OCI-LY3 (cell line): ENCODE results near the gene FBXO48.

Experiments used
- H2AFZ ChIP-seq: fragments of 200-600, 300-600 bp; shearing (Covaris generic); 2 replicates; pipeline ENCODE4 v1.6.0; 2014; ENCODE audit warnings: antibody characterized with exemption, low read depth, low read length
- H3K27ac ChIP-seq: fragments of 200-600, 300-600 bp; sonication (generic); 2 replicates; pipeline ENCODE4 v1.5.1; 2014; ENCODE audit warnings: mild to moderate bottlenecking, low read length, moderate library complexity, mixed read lengths
- H3K27me3 ChIP-seq: fragments of 200-600, 300-600 bp; sonication (generic); 2 replicates; pipeline ENCODE4 v1.6.1; 2014; ENCODE audit warnings: low read depth, low read length, mixed read lengths
- H3K36me3 ChIP-seq: fragments of 200-600, 300-600 bp; sonication (generic); replicated peaks from 2 replicates; pipeline ENCODE3; 2014; ENCODE audit warnings: low read depth, low read length, mixed read lengths
- H3K4me1 ChIP-seq: fragments of 300-600, 200-600 bp; sonication (generic); 2 replicates; pipeline ENCODE4 v1.6.1; 2014; ENCODE audit warnings: low read length, mixed read lengths
- H3K4me2 ChIP-seq: fragments of 200-600, 300-600 bp; sonication (generic); 2 replicates; pipeline ENCODE4 v1.6.1; 2014; ENCODE audit warnings: low read length, mixed read lengths
- H3K4me3 ChIP-seq: fragments of 300-600, 200-600 bp; sonication (generic); 2 replicates; pipeline ENCODE4 v1.5.1; 2014; ENCODE audit warnings: antibody characterized with exemption, mild to moderate bottlenecking, low read length, moderate library complexity
- H3K79me2 ChIP-seq: fragments of 300-600, 200-600 bp; shearing (Covaris generic); 2 replicates; pipeline ENCODE4 v1.6.1; 2014; ENCODE audit warnings: mild to moderate bottlenecking, low read length, mixed read lengths
- H3K9ac ChIP-seq: fragments of 300-600, 200-600 bp; shearing (Covaris generic); 2 replicates; pipeline ENCODE4 v1.6.0; 2014; ENCODE audit warnings: mild to moderate bottlenecking, low read length, moderate library complexity
- H3K9me3 ChIP-seq: fragments of 200-600, 300-600 bp; shearing (Covaris generic); 2 replicates; pipeline ENCODE4 v1.6.1; 2014; ENCODE audit warnings: low read length, mixed read lengths; ENCODE audit not compliant: insufficient read depth
- H4K20me1 ChIP-seq: fragments of 200-600, 300-600 bp; sonication (generic); 2 replicates; pipeline ENCODE4 v1.6.1; 2016; ENCODE audit warnings: low read length, mixed read lengths; ENCODE audit not compliant: insufficient read depth
- CTCF ChIP-seq: fragments of 200-600, 300-600 bp; sonication (generic); IDR thresholded peaks from 2 replicates; pipeline ENCODE4 v1.5.1; 2014; ENCODE audit warnings: antibody characterized with exemption, low read length, low read depth
- EZH2phosphoT487 ChIP-seq: fragments of 200-600 bp; shearing (Covaris generic); IDR thresholded peaks from 2 replicates; pipeline ENCODE4 v1.6.1; 2018; ENCODE audit warnings: antibody characterized with exemption, mixed run types, low read depth

FBXO48 gene

GRCh38 chr2:68475110-68475509 lies 8.0 kb upstream of the FBXO48 start:
- TF ChIP-seq EZH2phosphoT487, result no peak
- TF ChIP-seq CTCF, result no peak
- Histone ChIP-seq H3K9ac (no peak overlapping the region), H3K4me1 (no peaks in the 10 kb centered on the region), H2AFZ (no peak overlapping the region), H3K4me2 (no peak overlapping the region), H3K27me3 (no peaks in the 10 kb centered on the region), H3K4me3 (no peak overlapping the region), H3K79me2 (peaks cover 35% of the 10 kb centered on the region), H3K27ac (no peak overlapping the region), H3K36me3 (peaks cover 6% of the 10 kb centered on the region), H4K20me1 (no peaks in the 10 kb centered on the region), H3K9me3 (no peaks in the 10 kb centered on the region)

GRCh38 chr2:68472796-68473414 lies 5.8 kb upstream of the FBXO48 start:
- TF ChIP-seq EZH2phosphoT487, result no peak
- TF ChIP-seq CTCF, result no peak
- peaks cover 57% of the 10 kb centered on the region for H3K79me2 ChIP-seq
- H3K9me3 ChIP-seq, result no peaks in the 10 kb centered on the region

GRCh38 chr2:68471385-68471784 lies 4.3 kb upstream of the FBXO48 start:
- H3K36me3 ChIP-seq, result no peaks in the 10 kb centered on the region
- H3K9ac ChIP-seq, result no peak overlapping the region
- no peak overlapping the region for H2AFZ ChIP-seq
- H3K27me3 ChIP-seq, result no peaks in the 10 kb centered on the region
- peaks cover 12% of the 10 kb centered on the region for H3K4me1 ChIP-seq
- peaks cover 66% of the 10 kb centered on the region for H3K79me2 ChIP-seq
- no peaks in the 10 kb centered on the region for H4K20me1 ChIP-seq
- no peak for TF ChIP-seq CTCF
- no peak overlapping the region for H3K4me3 ChIP-seq
- no peaks in the 10 kb centered on the region for H3K9me3 ChIP-seq
- H3K27ac ChIP-seq, result no peak overlapping the region
- H3K4me2 ChIP-seq, result no peak overlapping the region

More at GRCh38 chr2:68472796-68473414, 5.8 kb upstream of the FBXO48 start:
- no peak overlapping the region for H3K4me3 ChIP-seq
- H2AFZ ChIP-seq, result no peak overlapping the region
- H3K27me3 ChIP-seq, result no peaks in the 10 kb centered on the region
- H3K9ac ChIP-seq, result no peak overlapping the region
- H3K27ac ChIP-seq, result no peak overlapping the region
- no peak overlapping the region for H3K4me2 ChIP-seq
- peaks cover 5% of the 10 kb centered on the region for H3K36me3 ChIP-seq
- H3K4me1 ChIP-seq, result peaks cover 12% of the 10 kb centered on the region
- H4K20me1 ChIP-seq, result no peaks in the 10 kb centered on the region

- Histone ChIP-seq H3K27ac (no peak overlapping the region), H3K4me1 (peaks cover 19% of the 10 kb centered on the region), H3K36me3 (no peaks in the 10 kb centered on the region), H3K27me3 (no peaks in the 10 kb centered on the region), H3K9me3 (no peaks in the 10 kb centered on the region), H3K79me2 (peaks cover 63% of the 10 kb centered on the region), H3K9ac (no peak overlapping the region), H4K20me1 (no peaks in the 10 kb centered on the region), H2AFZ (no peak overlapping the region), H3K4me2 (no peak overlapping the region), H3K4me3 (no peak overlapping the region)
- no peak for TF ChIP-seq CTCF
- no peak for TF ChIP-seq EZH2phosphoT487
Measured at GRCh38 chr2:68469935-68470334, 2.8 kb upstream of the FBXO48 start.
